Heart left ventricle (tissue), 13 donors: Measurements from ENCODE around the gene ATP9B.

ENCODE experiments used
- POLR2A ChIP-seq, 2 donors: fragments of 450-650 bp; IDR thresholded peaks; one replicate each; pipeline ENCODE4 v1.6.1; 2017; ENCODE audit warnings: antibody characterized with exemption in 2 of 2, mild to moderate bottlenecking in 2 of 2, moderate library complexity in 2 of 2
- TF ChIP-seq, protein P1 (sequence below), 12 donors: fragments of 200-600 bp; sonication (generic) in 4 of 12; IDR thresholded peaks; one replicate each; pipeline versions ENCODE4 v1.5.0 to v1.8.0; 2018 to 2022; ENCODE audit warnings: antibody characterized with exemption in 12 of 12, mild to moderate bottlenecking in 5 of 12
- donor health status: ischemic (EF 13 %, LVEDD 7.1; RV severe dilation, severe dysfunction).
- donor health status: DM: no; HTN: yes; CAD: no.
- donor health status: DM: no; HTN: no; CAD: no.
- donor health status: ischemic (EF 25% LVEDD 6.9; RV normal size, moderate dysfunction).
- donor health status: ischemic (EF 25% LVEDD 5.7; RV mildly dilated, moderate dysfunction).
- donor health status: ischemic (EF 35%, LVEDD 5.7; RV mildly dilated, moderate dysfunction).
- donor health status: nonischemic (EF 11% LVEDD 7.7; RV severe dilation, severe dysfunction).
- donor health status: DM: yes; HTN: yes; CAD: no.
- donor health status: PGD.
- donor health status: ischemic (EF 29% LVEDD 5.4; RV normal size, mild dysfunction).
- donor health status: nonischemic (EF 23%, LVEDD 6.1; RV moderate dilation, normal function).

DNA sequence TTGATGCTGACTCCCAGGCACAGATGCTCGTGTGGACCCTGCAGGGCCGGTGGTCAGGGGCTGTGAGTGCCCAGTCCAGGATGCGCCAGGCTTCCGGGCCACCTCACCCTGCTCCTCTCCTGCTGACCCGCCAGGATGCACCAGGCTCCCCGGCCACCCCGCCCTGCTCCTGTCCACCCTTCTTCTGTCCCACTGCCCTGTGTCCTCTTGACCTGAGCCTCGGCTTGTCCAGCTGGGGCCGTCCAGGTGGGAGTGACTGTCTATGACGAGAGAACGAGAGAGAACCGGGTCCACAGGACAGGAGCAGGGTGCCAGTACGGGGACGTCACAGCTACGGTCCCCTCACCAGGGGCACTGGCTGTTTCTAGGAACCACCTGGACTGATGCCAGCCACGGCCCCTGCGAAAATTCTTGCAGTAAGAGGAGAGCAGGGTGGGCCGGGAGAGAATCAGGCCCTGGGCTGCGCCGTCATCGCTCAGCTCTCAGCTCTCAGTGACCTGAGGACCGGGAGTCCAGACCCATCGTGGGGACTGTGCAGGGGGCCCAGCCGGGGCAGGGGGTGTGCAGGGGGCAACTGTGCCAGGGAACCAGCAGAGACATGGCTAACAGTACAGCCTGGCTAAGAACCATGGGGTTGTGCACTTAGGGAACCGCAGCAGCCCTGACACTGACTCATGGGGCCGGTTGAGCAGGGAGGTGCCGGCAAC lies 313.6 kb downstream of the ATP9B start:
- TF ChIP-seq, protein P1, sequence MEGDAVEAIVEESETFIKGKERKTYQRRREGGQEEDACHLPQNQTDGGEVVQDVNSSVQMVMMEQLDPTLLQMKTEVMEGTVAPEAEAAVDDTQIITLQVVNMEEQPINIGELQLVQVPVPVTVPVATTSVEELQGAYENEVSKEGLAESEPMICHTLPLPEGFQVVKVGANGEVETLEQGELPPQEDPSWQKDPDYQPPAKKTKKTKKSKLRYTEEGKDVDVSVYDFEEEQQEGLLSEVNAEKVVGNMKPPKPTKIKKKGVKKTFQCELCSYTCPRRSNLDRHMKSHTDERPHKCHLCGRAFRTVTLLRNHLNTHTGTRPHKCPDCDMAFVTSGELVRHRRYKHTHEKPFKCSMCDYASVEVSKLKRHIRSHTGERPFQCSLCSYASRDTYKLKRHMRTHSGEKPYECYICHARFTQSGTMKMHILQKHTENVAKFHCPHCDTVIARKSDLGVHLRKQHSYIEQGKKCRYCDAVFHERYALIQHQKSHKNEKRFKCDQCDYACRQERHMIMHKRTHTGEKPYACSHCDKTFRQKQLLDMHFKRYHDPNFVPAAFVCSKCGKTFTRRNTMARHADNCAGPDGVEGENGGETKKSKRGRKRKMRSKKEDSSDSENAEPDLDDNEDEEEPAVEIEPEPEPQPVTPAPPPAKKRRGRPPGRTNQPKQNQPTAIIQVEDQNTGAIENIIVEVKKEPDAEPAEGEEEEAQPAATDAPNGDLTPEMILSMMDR (IDR thresholded peaks at IDR 0.05), result no peak
- TF ChIP-seq POLR2A (IDR thresholded peaks at IDR 0.05), result no peak
